PC-3 (cell line): Measurements from ENCODE around the gene GABRG3. TPM values are rescaled to one million over a fixed set of nuclear protein-coding genes. Genes with fewer than 3 reads are reported as not detected.

Experiments used
- ATAC-seq: fragments of 200-7000 bp; cut with Tn5 transposase; 2 replicates; pipeline ENCODE4 v1.9.1; 2020; ENCODE audit warnings: mild to moderate bottlenecking, moderate library complexity
- BruUV-seq: library from RNA; stranded (reverse); fragments of 400-500 nt; replicated peaks from 2 replicates; lab custom pipeline; 2021; lab: Mats Ljungman, UMichigan
- CTCF ChIA-PET: fragments of 300-600 bp; sonication (Branson Sonifier 250); formaldehyde crosslinking; loops from one replicate; lab custom pipeline; 2022; ENCODE audit warnings: antibody characterized with exemption; lab: Charles Lee
- POLR2A ChIA-PET: fragments of 300-600 bp; sonication (Branson Sonifier 250); formaldehyde crosslinking; loops from one replicate; lab custom pipeline; 2022; ENCODE audit warnings: antibody characterized with exemption; ENCODE audit not compliant: unreplicated experiment; lab: Charles Lee
- DNase-seq: peaks from one replicate; pipeline ENCODE4 v3.0.0-alpha.2; 2015
- H2AFZ ChIP-seq: fragments of 300-600 bp; sonication (generic); 2 replicates; pipeline ENCODE4 v1.6.0; 2016; ENCODE audit warnings: antibody characterized with exemption, low read length
- H3F3A ChIP-seq: fragments of 300-600 bp; sonication (generic); one replicate; pipeline ENCODE4 v1.6.0; 2017; ENCODE audit warnings: antibody characterized with exemption, low read length, control low read depth, mild to moderate bottlenecking; ENCODE audit not compliant: unreplicated experiment
- H3K27ac ChIP-seq: fragments of 300-600 bp; sonication (generic); 2 replicates; pipeline ENCODE4 v1.5.1; 2016; ENCODE audit warnings: mild to moderate bottlenecking, low read length
- H3K27me3 ChIP-seq: fragments of 300-600 bp; sonication (generic); 2 replicates; pipeline ENCODE4 v1.6.1; 2016; ENCODE audit warnings: low read length, mixed read lengths
- H3K36me3 ChIP-seq: fragments of 300-600 bp; sonication (generic); 2 replicates; pipeline ENCODE4 v1.6.1; 2016; ENCODE audit warnings: low read depth, mixed run types, low read length, mixed read lengths
- H3K4me1 ChIP-seq: fragments of 300-600 bp; sonication (generic); 2 replicates; pipeline ENCODE4 v1.5.1; 2016; ENCODE audit warnings: low read length; ENCODE audit not compliant: insufficient read depth
- H3K4me2 ChIP-seq: fragments of 300-600 bp; sonication (generic); 2 replicates; pipeline ENCODE4 v1.6.0; 2016; ENCODE audit warnings: low read length
- H3K4me3 ChIP-seq: fragments of 300-600 bp; sonication (generic); 2 replicates; pipeline ENCODE4 v1.5.1; 2016; ENCODE audit warnings: mild to moderate bottlenecking, low read length, mixed read lengths
- H3K79me2 ChIP-seq: fragments of 300-600 bp; sonication (generic); 2 replicates; pipeline ENCODE4 v1.6.1; 2017; ENCODE audit warnings: low read length, mixed read lengths
- H3K9ac ChIP-seq: fragments of 300-600 bp; sonication (generic); 2 replicates; pipeline ENCODE4 v1.6.0; 2016; ENCODE audit warnings: mild to moderate bottlenecking, low read length
- H3K9me2 ChIP-seq: fragments of 300-600 bp; sonication (generic); replicated peaks from 2 replicates; pipeline ENCODE4 v1.6.1; 2016; ENCODE audit warnings: mixed run types, low read length, mixed read lengths
- H3K9me3 ChIP-seq: fragments of 300-600 bp; sonication (generic); 2 replicates; pipeline ENCODE4 v1.6.1; 2016; ENCODE audit warnings: low read length, mixed read lengths
- H4K20me1 ChIP-seq: fragments of 300-600 bp; sonication (generic); 2 replicates; pipeline ENCODE4 v1.6.1; 2016; ENCODE audit warnings: low read length, mixed read lengths
- CTCF ChIP-seq: fragments of 300-600 bp; sonication (generic); conservative IDR thresholded peaks from 2 replicates; pipeline ENCODE4 v1.5.1; 2017; ENCODE audit warnings: antibody characterized with exemption, low read depth, mild to moderate bottlenecking, low read length
- EZH2 ChIP-seq: fragments of 300-600 bp; sonication (generic); IDR thresholded peaks from one replicate; pipeline ENCODE4 v1.6.1; 2017; ENCODE audit warnings: antibody characterized with exemption, mild to moderate bottlenecking, low read length; ENCODE audit not compliant: unreplicated experiment
- EZH2phosphoT487 ChIP-seq: fragments of 300-600 bp; sonication (generic); IDR thresholded peaks from 2 replicates; pipeline ENCODE4 v1.6.1; 2018; ENCODE audit warnings: mild to moderate bottlenecking, antibody characterized with exemption, low read length, borderline replicate concordance
- intact Hi-C: fragments of 100-400 bp; cut with micrococcal nuclease; formaldehyde crosslinking; loops from 2 replicates; pipeline ENCODE4 v1.9.0; 2023
- total RNA-seq: library from RNA; depleted of rRNA; stranded (reverse); fragments of >200 nt; gene quantifications from 2 replicates; pipeline ENCODE4 v1.2.3, GENCODE V29; 2014

The GABRG3 gene
- total RNA-seq, 1 experiment from 2014 or later: 0.11 TPM

GRCh38 chr15:26967719-26968269 is 3.2 kb upstream of the GABRG3 start:
- no peak overlapping the region for H3K27ac ChIP-seq
- H3K36me3 ChIP-seq: no peaks in the 10 kb centered on the region
- TF ChIP-seq EZH2phosphoT487 (no peak), EZH2 (no peak), CTCF (no peak)
- no peaks in the 10 kb centered on the region for H4K20me1 ChIP-seq
- H3F3A ChIP-seq: no peaks in the 10 kb centered on the region
- H3K4me2 ChIP-seq: no peak overlapping the region
- H3K9me3 ChIP-seq: no peaks in the 10 kb centered on the region
- no TSS peak for BruUV-seq
- intact Hi-C loops: no loop called here
- DNase-seq (no peak), ATAC-seq (no peak)
- H3K4me3 ChIP-seq: no peak overlapping the region
- H3K9me2 ChIP-seq: no peaks in the 10 kb centered on the region
- no peak overlapping the region for H2AFZ ChIP-seq
- H3K79me2 ChIP-seq: no peaks in the 10 kb centered on the region
- POLR2A ChIA-PET: no interaction called here
- H3K9ac ChIP-seq: no peak overlapping the region
- no peaks in the 10 kb centered on the region for H3K4me1 ChIP-seq
- CTCF ChIA-PET: no interaction called here
- H3K27me3 ChIP-seq: peaks cover 22% of the 10 kb centered on the region

GRCh38 chr15:26968806-26969205 is 2.2 kb upstream of the GABRG3 start:
- Histone ChIP-seq H3K79me2 (no peaks in the 10 kb centered on the region), H3K27ac (no peak overlapping the region), H3K27me3 (peaks cover 22% of the 10 kb centered on the region), H2AFZ (no peak overlapping the region), H4K20me1 (no peaks in the 10 kb centered on the region), H3K36me3 (no peaks in the 10 kb centered on the region), H3F3A (no peaks in the 10 kb centered on the region), H3K9me3 (no peaks in the 10 kb centered on the region), H3K4me3 (no peak overlapping the region), H3K4me1 (no peaks in the 10 kb centered on the region), H3K9me2 (no peaks in the 10 kb centered on the region), H3K4me2 (no peak overlapping the region), H3K9ac (no peak overlapping the region)
- DNase-seq: no peak
- no peak for TF ChIP-seq EZH2phosphoT487
- TF ChIP-seq CTCF: no peak
- TF ChIP-seq EZH2: no peak
- POLR2A ChIA-PET: no interaction called here
- CTCF ChIA-PET: no interaction called here
- no TSS peak for BruUV-seq
- no peak for ATAC-seq
- intact Hi-C loops: no loop called here

- H3K9ac ChIP-seq: no peak overlapping the region
- peak; percentile 18 for ATAC-seq
- no peaks in the 10 kb centered on the region for H3K79me2 ChIP-seq
- no peaks in the 10 kb centered on the region for H3F3A ChIP-seq
- H3K4me1 ChIP-seq: no peaks in the 10 kb centered on the region
- H3K9me2 ChIP-seq: no peaks in the 10 kb centered on the region
- no peak overlapping the region for H3K27ac ChIP-seq
- no peak for DNase-seq
- H3K4me2 ChIP-seq: peak overlapping the region; percentile 41; the same call in 1 of the 2 replicates
- POLR2A ChIA-PET: no interaction called here
- H4K20me1 ChIP-seq: no peaks in the 10 kb centered on the region
- intact Hi-C loops: no loop called here
- H3K9me3 ChIP-seq: no peaks in the 10 kb centered on the region
- TF ChIP-seq EZH2: no peak
- no peak for TF ChIP-seq EZH2phosphoT487
- no peak for TF ChIP-seq CTCF
- 0 out of 2 replicates have a peak overlapping the region, but pooled peaks have one; percentile 30 for H2AFZ ChIP-seq
- no peaks in the 10 kb centered on the region for H3K36me3 ChIP-seq
- no TSS peak for BruUV-seq
- CTCF ChIA-PET: no interaction called here
- H3K4me3 ChIP-seq: peak overlapping the region; percentile 51
- H3K27me3 ChIP-seq: peaks cover 22% of the 10 kb centered on the region
These were observed 464 bp downstream of the GABRG3 start for GRCh38 chr15:26971271-26972018.
